Measurements from ENCODE around the gene KIAA0040.
A peak's percentile ranks its signal among the peaks of the same experiment; 100 is the strongest.

Gene KIAA0040

DNA sequence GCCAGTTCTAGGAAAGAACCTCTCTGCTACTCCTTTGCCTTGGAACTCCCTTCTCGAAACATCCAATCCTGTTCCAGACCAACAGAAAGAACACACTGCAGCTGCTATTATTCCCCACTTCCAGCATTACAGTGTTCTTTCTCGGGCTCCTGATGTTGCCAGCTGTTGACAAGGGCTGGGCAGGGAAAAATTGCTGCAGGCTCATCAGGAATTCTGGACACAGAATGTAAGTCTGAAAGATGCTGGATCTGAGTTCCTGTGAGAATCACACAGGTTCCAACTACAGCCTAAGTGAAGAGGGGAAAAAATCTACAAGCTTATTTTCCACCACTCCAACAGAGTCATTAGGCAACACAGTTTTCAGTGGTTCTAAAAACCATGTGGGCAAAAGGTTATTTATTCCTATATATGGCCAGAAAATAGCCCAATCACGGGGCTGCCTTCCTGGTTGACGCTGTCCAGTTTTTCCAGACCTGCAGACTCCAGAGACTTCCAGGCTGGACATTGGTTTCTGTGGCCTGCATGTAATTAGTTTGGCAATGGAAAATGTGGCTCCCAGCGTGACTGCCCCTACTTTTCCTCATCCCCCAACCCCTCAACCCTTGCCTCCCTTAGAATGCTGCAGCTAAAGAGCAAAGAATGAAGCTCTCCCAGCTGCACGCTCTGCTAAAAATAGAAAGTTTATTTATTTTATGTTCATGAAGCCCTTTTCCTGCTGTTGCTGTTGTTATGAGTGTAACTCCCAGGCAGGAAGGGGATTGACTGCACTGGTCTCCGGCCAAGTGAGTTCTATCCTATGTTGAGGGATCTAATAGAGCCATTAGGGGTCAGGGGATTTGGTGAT is 8.3 kb upstream of the KIAA0040 start:
- no peak for DNase-seq (ENCODE audit: low read depth in 2 of 2)

DNA sequence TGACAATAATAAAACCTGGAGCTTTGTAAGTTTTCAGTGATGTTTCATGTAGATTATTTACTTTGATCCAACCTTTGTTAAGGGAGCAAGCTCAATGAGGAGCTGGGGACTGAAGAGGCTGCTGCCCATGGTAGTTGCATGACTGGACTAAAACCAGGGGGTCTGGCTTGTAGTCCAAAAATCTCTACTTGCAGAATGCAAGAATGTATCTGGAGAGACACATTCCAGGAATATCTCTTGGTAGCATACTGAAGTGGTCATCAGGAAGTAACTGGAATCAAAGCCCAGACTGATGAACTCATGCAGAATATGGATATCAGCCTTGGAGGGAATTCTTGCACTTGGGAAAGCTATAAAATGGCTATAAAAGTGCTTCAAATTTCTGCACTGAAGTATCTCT is 5.8 kb upstream of the KIAA0040 start:
- no peak for DNase-seq (ENCODE audit: low read depth in 2 of 2)

DNA sequence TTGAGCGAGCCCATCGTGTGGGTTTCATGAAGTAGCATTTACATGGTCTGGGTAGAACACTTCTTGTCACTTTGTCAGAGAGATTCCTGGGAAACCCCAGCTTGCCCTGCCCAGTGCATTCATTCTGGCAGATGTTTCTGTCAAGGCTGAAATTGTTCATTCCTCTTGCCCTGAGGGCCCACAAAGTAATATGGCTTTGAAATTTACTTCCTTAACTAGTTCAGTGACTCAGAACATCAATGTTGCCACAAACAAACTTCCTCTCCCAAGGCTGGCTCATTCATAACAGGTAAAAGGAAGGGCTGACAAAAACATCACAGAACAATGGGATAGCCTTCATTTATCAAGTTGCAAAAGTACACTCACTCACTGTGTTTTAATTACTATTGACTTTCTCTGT is 5.0 kb upstream of the KIAA0040 start:
- no peak for DNase-seq (ENCODE audit: low read depth in 2 of 2)

DNA sequence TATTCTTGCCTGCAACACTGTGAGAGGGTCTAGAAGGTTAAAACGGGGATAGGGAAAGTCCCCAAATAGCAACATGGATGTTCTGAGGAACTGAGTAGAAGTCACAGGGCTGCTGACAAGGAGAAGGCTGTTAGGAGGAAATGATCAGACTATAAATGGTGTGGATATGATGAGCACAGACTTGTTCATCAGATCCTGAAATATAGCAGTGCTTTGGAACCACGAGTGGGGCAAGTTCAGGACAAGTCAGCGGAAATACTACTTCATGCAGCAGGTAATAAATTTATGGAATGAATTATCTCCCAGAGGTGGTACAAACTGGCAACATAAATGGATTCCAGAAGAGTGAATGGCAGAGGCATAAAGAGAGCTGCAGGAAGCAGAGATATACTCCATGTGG is 3.2 kb upstream of the KIAA0040 start:
- DNase-seq (ENCODE audit: low read depth in 2 of 2): no peak

DNA sequence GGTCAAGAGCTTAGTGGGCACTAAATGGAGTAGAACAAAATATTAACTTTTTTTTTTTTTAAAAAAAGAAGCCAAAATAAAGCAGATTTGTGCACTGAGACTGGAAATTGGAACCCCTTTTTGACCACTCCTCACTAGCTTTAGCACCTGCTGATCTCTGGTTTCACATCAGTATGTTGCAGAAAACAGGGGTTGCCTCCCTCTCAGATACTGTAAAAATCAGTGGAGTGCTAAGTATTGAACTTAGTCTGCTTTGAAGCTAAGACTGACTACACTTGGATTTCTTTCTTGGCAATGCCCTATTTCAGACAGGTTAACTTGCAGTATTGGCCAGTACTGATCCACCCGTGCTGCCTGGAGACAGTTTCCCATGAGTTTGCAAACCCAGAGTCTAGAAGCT is 2.7 kb upstream of the KIAA0040 start:
- no peak for DNase-seq (ENCODE audit: low read depth in 2 of 2)

DNA sequence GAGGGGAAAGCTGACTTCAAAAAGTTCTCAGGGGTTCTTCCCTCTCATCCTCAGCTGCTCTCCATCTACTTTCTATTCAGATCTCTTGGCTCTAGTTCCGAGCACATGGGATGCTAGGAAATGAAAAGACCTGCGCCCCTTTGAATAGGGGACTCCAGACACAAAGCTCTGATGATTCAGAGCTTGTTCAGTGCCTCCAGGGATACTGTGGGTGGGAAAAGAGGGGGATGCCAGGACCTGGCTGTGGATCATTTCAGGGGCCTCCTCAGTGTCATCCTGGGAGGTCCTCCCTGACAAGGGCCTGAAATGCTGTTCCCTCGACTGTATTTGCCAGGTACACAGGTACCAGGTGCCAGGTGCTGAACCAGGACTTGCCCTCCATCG is 943 bp upstream of the KIAA0040 start:
- DNase-seq (ENCODE audit: low read depth in 2 of 2): no peak

DNA sequence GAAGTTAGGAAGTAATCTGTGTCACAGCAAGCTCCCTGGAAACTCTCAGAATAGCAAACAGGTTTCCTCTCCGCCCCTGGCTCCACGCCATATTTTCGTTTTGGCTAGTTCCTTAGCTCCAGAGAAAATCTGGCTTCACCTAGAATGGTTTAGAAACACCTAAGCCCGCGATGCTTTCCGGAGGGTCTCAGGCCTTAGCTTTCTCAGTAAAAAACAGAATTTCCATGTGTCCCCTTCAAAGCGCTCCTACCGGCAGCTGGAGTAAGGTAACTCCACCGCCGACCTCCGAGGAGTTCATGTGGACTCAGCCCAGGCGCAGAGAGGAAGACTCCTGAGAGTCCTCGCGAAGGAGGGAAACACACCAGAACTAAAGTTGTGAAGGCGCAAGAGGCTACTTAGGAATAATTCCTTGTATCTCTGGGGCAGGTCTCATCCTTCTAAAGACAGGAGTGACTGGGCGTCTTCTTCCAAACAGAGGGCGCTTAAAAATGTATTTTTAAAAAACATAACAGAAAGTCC is 406 bp downstream of the KIAA0040 start:
- peak in 1 of 2 donors; percentile 8 for DNase-seq (ENCODE audit: low read depth in 2 of 2)

DNA sequence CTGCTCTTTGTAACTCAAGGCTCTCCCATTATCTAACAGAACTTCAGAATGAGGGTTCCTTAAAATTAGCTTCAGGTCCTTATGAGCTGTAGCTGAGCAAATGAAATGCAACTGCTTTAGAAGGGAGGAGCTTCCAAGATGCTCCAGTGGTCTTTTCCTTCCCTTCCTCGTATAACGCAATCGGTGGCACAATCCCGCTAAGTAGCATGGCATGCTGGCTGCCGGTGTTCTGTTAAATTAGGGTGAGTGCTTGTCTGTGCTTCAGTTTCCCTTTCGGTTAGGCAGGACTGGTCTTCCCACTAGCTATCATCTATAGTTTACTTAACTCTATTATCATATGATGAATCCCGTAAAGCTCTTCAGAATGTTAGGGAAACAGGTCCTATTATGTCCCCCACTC is 917 bp downstream of the KIAA0040 start:
- no peak for DNase-seq (ENCODE audit: low read depth in 2 of 2)

DNA sequence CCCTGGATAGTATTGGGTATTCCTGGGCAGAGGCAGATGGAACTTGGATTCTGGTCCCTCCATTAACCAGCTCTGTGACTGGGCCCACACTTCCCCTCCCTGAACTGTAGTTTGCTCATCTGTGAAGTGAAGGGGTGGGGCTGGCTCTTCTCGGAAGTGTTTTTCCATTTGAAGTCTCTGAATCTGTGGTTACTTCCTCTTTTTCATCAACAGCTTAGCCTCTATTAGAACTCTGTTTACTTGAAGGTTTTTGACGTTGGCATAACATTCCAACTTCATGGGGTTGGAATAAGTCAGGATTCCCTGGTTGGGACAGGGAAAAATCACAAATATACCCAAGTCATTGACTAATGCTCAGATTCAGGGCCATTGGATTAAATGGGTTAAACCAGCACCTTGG is 3.6 kb downstream of the KIAA0040 start:
- DNase-seq (ENCODE audit: low read depth in 2 of 2): peak in 1 of 2 donors; percentile 13

DNA sequence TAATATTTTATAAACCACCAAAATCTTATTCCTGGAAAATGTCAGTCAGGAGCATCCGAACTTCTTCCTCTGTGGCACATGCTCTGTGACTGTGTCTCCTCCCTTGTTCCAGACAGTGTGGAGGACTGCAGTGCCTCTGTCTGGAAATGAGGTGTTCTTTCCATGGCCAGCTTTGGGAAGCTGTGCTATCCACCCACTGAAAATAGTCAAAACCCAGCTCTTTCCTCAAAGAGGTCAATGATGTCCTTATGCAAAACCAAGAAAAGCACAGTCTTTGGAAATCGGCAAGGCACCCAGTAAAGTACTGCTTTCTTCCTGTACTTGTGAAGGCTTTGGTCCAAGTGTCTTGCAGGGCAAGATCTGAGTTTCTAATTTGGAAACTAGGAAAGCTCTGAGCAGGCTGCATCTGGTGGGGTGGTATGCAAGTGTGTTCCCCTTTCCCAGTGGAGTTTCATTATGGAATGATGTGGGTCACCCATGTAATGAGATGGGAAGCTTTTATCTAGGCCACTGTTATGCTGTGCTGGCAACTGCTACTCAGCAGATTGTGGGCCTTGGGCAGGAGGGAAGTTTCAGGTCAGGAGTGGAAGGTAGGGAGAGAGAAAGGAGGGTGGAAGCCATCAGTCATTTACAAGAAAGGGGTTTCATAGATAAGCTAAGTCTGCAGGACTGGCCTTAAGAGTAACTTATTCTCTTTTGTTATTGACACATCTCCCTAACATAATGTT is 6.0 kb downstream of the KIAA0040 start:
- no peak for DNase-seq (ENCODE audit: low read depth in 2 of 2)

DNA sequence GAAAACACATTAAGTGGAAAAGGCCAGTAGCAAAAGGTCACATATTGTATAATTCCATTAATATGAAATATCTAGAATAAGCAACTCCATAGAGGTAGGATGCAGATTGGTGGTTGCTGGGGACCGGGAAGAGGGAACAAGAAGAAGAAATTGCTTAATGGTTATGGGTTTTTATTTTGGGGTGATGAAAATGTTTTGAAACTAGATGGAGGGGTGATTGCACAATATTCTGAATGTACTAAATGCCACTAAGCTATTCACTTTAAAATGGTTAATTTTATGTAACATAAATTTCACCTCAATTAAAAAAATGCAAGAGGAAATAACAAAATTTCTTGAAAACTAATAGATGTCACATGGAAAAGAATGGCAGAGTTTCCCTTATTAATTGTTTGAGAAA is 6.7 kb downstream of the KIAA0040 start:
- no peak for DNase-seq (ENCODE audit: low read depth in 2 of 2)

DNA sequence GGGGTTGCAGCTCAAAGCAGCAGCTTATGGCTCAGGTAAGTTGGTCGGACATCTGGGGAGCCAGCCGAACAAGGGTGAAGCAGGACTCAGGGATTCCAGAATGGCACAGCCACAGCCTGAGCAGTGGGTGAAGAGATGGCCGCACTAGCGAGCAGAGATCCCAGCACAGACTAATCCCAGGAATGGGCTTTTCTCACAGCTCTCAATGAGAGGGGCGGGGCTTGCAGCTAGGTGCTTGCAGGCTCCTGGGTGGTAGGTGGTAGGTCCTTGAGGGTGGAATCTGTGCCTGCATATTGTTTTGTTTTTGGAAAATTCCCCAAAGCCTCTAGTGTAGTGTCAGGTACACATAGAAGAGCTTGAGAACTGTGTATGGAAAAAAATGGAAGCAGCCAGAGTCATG is 9.0 kb downstream of the KIAA0040 start:
- no peak for DNase-seq (ENCODE audit: low read depth in 2 of 2)

DNA sequence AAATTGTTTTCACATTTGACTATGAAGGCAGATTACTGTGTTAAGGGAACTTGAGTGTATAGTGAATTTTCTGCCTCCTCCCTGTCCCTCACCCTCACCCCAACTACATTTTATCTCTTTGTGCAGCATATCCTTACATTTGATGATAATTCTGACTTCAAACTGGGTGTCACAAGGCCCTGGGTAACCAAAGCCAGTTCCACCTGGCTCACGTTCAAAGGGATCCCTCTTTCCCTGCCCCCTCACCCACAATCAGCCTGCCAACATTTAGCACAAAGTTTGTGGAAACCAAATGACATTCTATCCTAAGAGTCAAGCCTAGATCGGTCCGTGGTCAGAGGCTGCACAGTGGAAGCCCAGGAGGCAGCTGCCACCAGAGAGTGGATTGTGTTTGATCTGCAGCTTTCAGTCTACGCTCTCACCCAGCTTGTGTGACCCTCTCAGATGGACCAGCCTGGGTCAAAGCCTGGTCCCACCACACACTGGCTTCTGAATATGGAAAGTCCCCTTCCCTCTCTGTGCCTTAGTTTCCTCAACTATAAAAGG is 10.3 kb downstream of the KIAA0040 start:
- no peak for DNase-seq (ENCODE audit: low read depth in 2 of 2)

DNA sequence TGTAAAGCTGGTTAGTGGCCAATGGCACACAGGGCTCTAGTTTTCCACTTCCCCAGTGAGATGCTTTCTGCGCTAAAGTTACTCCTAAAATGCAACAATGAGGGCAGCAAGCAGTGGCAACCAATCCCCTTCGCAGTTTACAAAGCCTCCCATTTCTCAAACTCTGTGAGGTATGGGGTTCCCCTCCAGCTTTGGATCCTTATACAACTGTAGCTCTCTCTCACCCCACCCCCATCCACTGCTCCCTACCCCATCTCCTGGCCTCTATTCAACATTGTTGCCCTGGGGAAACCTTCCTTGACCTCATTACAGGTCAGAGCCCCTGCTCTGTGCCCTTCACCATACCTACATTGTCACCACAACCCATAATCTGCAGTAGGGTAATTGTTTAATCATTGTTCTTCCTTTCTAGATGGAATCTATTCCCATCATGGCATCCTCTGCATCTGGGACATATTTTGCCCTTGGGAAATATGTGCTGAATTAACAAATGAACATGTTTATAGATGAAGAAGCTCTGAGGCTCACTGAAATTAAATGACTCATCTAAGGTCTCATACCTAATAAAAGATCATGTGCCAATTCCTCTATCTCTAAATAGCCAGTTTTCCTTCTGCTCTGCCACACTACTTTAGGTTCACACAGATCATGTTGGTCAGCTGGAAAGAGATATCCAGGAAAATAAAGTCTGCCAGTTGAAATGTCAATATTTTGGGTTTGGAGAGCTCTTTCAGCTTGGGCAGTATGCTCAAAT is 12.6 kb downstream of the KIAA0040 start:
- no peak for DNase-seq (ENCODE audit: low read depth in 2 of 2)

DNA sequence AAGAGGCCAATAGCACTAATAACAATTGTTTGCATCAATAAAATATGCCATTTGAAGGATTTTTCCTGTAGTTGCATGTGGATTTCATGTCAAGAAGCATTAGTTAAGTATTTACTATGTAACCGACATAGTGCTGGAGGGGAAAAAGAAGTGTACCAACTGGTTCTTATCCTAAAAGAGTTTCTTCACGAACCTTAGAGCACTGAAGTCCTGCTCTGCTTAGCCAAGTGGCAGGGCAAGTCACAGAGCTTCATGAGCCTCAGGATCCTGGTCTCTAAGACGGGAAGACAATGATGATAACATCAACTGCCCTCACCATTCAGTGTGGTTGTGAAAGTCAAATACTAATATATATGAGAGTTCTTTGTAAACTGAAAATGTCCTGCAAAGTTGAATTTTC is 14.1 kb downstream of the KIAA0040 start:
- no peak for DNase-seq (ENCODE audit: low read depth in 2 of 2)

DNA sequence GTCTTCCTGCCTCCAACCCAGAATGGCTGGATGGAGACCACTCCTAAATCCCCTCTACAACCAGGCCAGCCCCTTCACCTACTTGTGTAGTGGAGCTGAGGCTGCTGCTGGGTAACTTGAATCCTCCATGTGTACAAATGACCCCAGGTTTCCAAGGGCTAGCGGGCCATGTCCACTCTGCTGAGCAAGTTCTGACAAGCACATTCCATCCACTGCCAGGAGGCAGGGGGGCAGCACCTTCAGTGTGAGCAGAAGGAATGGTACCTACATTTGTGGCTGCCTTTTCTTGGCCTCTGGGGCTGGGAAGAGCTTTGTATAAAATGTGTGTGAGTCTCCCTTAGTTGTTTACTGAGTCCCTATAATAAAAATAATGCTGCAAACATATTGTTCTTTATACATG is 14.5 kb downstream of the KIAA0040 start:
- no peak for DNase-seq (ENCODE audit: low read depth in 2 of 2)

DNA sequence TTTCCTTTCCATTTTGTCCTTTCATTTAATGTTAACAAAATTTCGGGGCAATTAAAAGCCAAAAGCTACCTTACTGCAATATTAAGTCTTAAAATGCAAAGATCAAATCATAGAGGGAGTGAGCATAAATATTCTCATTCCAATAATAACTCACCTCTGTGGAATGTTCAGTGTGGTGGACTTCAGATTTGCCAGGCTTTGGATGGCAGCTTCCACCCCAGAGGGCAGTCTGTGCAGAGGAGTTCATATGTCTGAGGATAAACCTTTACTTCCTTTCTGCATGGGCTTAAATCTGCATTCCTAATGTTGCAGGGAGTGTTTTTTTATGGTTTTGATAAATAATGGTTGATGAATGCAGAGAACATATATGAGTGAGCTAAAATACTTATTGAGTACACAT is 16.3 kb downstream of the KIAA0040 start:
- no peak for DNase-seq (ENCODE audit: low read depth in 2 of 2)

DNA sequence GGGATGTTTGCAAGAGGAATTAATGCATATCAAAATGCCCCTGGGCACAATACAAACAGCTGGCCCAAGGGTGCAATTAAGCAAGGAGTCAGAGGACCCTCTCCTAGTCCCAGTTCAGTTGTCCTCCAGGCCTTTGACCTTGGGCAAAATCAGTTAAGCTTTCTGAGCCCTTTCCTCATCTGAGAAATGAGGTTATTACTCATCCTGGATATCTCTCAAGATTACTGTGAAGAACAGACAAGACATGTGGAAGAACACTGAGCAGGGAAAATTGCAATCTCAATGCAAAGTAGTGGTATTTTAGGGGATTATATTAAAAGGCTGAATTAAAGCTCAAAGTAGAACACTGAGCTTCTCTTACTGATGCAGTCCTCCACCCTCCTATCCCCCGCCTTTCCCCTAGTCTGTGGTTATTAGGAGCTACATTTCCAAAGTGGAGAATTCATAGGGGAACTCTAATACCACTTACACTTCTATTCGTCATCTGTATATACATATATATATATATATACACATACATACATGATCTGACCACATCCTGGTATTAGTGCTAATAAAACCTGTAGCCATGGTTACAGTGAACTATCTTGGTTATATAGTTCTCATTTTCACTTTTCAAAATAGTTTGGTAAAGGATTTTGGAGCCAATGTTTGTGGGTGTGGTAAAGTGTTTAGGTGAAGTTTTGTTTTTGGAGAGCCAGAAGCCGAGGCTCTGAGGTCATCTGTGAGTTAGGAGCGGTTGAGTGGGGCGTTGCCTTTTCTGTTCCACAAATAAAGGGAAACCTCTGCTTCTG is 18.1 kb downstream of the KIAA0040 start:
- DNase-seq (ENCODE audit: low read depth in 2 of 2): no peak

DNA sequence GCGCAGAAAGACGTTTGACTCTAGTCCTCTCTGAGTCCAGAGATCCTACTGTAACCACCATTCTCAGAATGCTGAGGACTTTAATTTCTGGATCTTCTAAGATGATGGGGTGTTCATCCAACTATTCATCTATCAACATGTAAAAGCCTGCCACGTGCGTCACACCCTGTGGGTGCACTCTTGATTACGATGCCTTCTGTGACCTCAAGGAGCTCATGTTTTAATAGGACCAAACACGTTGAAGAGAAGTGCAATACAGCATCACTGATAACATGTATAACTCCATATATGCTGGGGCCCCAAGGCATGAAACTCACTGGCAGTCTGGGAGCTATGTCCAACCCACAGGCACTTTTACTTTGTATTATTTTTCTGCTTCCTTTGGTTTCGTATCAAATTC is 19.0 kb downstream of the KIAA0040 start:
- DNase-seq (ENCODE audit: low read depth in 2 of 2): no peak

DNA sequence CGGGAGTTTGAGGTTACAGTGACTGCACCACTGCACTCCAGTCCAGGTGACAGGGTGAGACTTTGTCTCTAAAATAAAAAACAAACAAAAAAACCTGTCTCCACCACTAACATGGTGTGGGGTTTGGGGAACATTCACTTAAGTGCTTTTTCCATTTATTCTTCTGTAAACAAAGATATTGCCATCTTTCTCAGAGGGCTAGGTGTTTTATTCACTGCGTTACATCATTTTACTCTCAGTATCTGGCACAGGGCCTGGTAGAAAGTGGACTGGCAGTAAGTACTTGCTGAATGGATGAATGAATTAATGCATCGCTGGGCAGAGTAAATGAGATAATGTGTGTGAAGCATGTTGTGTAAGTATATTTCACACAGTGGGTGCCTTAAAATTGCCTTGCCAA is 20.1 kb downstream of the KIAA0040 start:
- DNase-seq (ENCODE audit: low read depth in 2 of 2): no peak

Data from stimulated activated CD8-positive, alpha-beta memory T cell treated with anti-CD3 and anti-CD28 coated beads, Interleukin-2, amount 100 ng/mL, for 48 hours (primary cell).